Measurements from ENCODE around the gene TCF4.

The TCF4 gene

GRCh38 chr18:55585065-55585919, 2.7 kb downstream of the TCF4 start:
- no peak for DNase-seq

DNA sequence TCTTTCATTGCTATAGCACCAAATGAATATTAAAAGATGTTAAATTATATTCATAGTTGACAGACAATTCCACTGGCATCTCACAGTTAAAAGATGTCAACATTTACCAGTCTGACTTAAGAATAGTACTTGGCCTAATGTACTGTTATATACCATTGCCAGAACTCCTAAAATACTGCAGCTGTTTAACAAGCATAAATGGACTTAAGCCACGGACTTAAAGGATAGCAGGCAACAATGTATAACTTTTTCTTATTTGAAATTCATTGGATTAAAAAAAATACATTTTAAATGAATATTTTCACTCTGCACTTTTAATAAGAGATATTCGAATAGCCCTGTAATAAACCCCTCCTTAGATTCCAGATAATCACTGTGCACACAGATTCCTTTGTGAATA, 3.8 kb downstream of the TCF4 start:
- DNase-seq, result no peak

GRCh38 chr18:55582325-55582724, 5.7 kb downstream of the TCF4 start:
- no peak for DNase-seq

GRCh38 chr18:55579501-55580270, 8.3 kb downstream of the TCF4 start:
- DNase-seq, result no peak

- no peak for DNase-seq
These were observed 10.0 kb downstream of the TCF4 start for GRCh38 chr18:55577812-55578539.

DNA sequence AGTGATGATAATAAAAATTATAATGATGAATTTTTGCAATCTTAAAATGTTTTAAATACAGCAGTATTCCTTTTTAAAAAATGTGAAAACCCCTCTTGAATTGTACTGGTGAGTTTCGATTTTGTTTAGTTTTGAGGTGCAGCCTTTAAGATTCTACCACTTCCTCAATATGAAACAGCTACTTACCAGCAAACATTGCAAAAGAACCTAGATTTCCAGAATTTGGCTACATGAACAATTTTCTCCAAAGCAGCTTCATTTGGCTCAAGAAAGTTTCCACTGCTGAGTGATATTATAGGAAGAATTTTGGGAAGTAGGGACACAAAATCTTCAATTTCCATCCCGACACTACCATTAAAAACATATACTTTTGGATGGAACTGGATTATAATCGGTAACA, 12.0 kb downstream of the TCF4 start:
- DNase-seq, result no peak

- DNase-seq, result no peak
These were observed 12.9 kb downstream of the TCF4 start for GRCh38 chr18:55575066-55575465.

DNA sequence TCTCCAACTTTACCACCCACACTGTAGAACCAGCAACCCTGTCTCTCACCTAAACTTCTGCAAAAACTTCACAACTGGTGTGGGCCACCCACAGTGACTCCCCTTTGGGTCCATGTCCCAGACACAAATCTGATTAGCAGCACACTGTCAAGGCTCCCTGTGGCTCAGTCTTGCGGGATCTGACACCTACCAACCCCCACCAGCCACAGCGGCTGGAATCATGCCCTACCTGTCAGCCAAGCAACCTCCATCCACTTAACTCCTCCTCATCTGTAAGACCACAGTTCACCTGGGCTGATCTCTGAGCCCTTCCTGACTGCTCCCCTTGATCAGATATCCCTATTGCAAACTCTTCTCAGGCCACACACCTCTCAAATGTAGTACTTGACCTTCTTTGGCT, 14.6 kb downstream of the TCF4 start:
- no peak for DNase-seq

- DNase-seq, result no peak
These were observed 17.0 kb downstream of the TCF4 start for GRCh38 chr18:55570966-55571365.

DNA sequence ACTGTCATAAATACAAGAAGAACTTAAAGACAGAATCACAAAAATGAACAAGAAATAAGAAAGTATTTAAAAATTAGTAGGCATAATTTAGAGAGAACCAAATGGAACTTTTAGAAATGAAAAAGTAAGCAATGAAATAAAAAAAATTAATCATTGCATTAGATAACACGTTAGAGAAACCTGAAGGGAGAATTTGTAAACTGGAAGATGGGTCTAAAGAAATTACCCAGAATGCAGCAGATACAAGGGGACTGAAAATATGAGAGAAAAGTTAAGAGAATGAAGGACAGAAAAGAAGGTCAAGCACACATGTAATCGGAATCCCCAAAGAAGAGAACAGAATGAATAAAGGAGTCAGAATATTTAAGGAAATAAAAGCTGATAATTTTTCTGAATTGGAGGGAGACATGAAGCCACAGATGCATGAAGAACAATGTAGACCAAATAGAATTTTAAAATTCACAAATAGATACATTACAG, 21.5 kb downstream of the TCF4 start:
- DNase-seq, result no peak

GRCh38 chr18:55559739-55560138, 28.3 kb downstream of the TCF4 start:
- DNase-seq, result no peak

DNA sequence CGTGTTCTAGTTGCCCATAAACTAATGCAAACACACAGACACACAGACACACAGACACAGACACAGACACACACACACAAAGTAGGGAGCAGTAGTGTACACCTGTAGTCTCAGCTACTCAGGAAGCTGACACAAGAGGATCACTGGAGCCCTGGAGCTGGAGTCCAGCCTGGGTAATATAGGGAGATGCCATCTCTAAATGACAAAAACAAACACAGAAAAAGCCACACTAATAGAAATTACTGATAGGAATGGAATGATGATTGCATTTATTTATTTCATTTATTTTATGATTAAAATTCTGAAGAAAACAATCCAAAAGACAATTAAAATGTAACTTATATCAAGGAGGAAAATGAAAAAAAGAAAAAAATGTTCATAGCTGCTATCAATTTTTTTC, 30.8 kb downstream of the TCF4 start:
- no peak for DNase-seq

DNA sequence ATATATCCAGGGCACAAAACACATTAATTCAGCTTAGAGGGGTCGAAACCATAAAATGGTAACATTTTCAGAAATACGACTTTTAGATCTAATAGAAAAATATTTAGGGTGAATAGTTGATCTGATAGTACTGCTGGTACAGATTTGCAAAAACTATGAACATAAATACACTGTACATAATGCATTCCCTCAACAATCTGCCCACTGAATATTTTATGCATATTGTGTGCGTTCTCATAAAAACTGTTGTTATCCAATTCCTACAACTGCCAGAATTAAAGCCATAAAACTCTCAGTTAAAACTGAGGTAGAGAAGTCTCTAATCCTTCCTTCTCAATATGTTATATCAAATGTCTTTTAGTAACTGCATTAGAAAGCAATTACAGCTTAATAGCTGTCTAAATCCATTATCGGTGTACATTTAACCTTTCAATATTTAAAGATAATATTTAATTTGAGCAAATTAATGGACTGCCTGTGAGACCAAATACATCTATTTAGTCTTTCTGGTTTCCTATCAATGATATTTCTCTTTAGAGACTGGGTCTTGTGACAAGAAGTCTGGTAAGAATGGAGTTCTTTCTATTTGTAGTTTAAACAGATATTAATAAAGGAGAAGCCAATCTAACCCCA, 32.5 kb downstream of the TCF4 start:
- DNase-seq, result no peak

DNA sequence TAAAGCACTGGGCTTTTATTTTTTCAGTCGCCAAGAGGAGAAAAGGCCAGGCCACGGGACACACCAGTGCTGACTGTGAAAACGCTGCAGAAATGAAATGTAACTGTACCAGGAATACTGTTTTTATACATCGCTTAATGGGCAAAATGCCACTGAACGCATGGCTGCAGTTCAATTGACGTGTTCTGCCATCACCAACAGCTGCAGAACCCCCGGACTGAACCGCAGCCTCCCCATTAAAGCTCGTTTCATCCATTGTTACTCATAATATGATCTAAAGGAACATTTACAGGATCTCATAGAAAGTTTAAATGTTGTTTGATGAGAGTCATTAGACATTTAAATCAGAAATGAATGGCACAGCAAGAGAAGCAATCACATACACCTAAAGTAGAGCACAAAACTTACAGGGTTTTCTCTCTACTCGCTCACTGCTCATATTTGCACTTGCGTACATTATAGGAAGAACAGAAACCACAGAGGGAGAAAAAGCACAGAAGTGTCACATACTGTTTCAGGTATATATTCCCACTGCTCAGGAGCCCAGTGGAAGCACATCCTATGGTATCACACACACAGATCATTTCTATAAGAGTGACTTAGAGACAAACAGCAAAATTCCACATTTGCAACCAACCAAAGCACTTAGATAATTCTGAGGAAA, 35.3 kb downstream of the TCF4 start:
- DNase-seq, result no peak

DNA sequence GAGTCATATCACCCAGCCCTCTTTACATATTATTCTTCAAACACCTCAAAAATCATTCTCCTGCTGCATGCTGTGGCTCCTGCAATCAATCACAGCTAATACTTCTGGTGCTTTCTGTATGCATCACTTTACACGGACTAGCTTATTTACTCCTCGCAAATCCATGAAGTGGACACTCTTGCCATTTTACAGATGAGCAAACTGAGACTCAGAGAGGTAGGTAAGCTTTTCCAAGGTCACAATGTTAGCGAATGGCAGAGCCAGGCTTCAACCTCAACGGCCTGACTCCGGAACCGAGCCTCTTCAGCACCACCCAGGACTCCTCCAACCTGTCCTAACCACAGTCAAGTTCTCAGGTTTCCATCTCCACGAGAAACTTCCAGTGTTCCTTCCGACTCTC, 36.8 kb downstream of the TCF4 start:
- no peak for DNase-seq

DNA sequence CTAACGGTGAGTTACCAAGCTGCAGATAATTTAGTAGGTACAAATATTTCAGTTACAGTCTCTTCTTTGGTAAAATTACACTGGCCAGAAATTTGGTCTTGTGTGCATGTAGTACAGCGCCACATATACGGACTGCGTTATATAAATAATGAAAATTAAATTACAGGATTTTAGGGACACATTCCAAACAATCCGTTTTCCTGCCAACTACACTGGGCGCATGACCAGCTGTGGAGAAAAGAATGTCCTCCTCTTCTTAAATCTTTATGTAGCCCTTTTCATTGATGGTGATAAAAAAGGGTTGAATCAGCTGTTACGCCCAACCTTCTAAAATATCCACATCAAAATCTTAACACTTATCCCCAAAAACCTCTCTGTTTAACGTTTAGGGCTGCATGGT, 37.5 kb downstream of the TCF4 start:
- no peak for DNase-seq

DNA sequence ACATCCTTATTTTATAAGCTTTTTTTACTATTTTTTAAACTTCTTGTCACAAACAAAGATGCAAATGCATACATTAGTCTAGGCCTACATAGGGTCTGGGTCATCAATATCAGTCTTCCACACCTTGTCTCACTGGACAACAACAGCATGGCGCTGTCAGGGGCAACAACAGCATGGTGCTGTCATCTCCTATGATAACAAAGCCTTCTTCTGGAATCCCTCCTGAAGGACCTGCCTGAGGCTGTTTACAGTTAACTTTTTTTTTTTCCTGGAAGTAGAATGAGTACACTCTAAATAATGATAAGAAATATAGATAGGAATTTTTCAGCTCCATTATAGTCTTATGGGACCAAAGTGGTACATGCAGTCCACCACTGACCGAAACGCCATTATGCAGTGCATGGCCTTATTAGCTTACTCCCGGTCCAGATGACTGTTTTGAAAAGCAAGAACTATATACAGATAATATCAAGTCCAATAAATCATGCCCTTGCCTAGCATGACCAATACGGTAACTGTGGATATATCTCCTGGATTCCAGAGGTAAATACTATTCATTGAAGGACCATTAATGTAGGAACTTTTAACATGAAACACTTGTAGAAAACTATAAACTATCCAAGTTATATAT, 38.4 kb downstream of the TCF4 start:
- no peak for DNase-seq

DNA sequence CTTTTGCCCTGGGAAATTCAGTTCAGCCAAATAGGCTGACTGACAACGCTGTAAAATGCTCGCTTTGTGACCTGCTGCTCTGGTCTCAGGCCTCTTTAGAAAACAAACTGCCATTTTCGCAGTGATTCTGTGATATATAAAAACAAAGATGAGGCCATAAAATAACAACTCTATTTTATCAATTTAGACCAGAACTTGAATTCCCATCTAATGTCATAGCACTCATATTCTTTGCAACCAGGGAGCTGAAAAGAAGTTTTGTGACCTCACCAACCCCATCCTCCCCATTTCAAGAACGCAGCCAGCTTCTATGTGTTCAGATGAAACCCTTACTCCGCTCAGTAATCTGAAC, 40.3 kb downstream of the TCF4 start:
- no peak for DNase-seq

GRCh38 chr18:55546851-55547704, 40.9 kb downstream of the TCF4 start:
- no peak for DNase-seq

DNA sequence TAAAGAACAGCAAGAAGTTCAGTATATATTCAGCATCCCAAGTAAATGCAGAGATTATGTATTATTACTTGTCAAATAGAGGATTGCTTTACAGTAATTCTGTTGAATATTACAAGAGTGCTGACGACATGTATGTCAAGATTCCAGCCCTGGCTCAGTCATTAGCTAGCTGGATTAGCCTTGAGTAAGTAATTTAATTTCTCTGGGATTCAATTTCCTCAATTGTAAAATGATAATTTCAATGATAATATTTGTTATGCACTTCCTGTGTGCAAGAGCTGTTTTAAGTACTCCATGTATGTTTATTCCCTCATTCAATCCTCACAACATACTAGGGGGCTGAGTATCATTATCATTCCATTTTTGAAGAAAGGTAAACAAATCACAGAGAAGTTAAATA, 44.0 kb downstream of the TCF4 start:
- no peak for DNase-seq

DNA sequence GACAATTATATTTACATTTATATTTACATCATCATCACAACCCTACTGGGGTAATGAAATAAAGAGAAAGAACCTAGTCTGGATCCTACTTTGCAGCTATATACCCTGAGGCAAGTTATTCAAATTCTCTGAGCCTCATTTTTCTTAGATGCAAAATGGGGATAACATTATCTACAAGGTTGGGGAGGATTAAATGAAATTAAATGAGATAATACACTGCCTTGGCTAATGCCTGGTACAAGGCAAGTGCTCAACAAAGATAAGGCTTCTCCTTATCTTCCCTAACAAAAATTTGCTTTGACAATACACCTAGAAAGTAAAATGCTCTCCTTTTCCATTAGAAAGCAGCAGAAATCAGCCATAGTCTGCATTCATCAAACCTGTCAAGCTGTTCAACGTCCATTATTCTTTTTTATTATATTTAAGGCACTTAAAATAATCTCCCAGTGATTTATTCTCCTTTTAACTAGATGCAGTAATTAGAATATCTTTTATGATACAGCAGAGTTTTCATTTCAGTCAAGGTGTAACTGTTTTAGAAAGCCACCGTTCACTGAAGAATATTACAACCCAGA, 44.8 kb downstream of the TCF4 start:
- DNase-seq, result no peak

All from stimulated activated CD4-positive, alpha-beta T cell treated with anti-CD3 and anti-CD28 coated beads, Interleukin-1b, Interleukin-23, amount 100 ng/mL, for 48 hours (primary cell).